Measurements from ENCODE around the gene PDE5A.
"Not testable (repeated sequence)": the region's sequence is repeated elsewhere in the genome, so short reads cannot be mapped to it uniquely, and the experiment has no call there.

Gene PDE5A

GRCh38 chr4:119470021-119470736, 158.4 kb downstream of the PDE5A start:
- DNase-seq (ENCODE audit: low spot score), result not testable (repeated sequence)

GRCh38 chr4:119469039-119469438, 159.6 kb downstream of the PDE5A start:
- DNase-seq (ENCODE audit: low spot score), result not testable (repeated sequence)

- not testable (repeated sequence) for DNase-seq (ENCODE audit: low spot score)
These were observed 165.9 kb downstream of the PDE5A start for GRCh38 chr4:119462733-119463132.

- DNase-seq (ENCODE audit: low spot score), result not testable (repeated sequence)
These were observed 172.9 kb downstream of the PDE5A start for GRCh38 chr4:119455734-119456133.

GRCh38 chr4:119454491-119455270, 173.9 kb downstream of the PDE5A start:
- DNase-seq (ENCODE audit: low spot score), result peak; percentile 96

GRCh38 chr4:119454151-119454490, 174.5 kb downstream of the PDE5A start:
- peak; percentile 40 for DNase-seq (ENCODE audit: low spot score)

- not testable (repeated sequence) for DNase-seq (ENCODE audit: low spot score)
These were observed 175.3 kb downstream of the PDE5A start for GRCh38 chr4:119453286-119453685.

GRCh38 chr4:119449851-119450250, 178.8 kb downstream of the PDE5A start:
- not testable (repeated sequence) for DNase-seq (ENCODE audit: low spot score)
